Measurements from ENCODE around the gene CFTR. TPM values are rescaled to one million over a fixed set of nuclear protein-coding genes. Genes with fewer than 3 reads are reported as not detected.

CFTR gene
- total and polyA plus RNA-seq, 10 of the 15 experiments (the other 5 are each of a cell fraction or from before 2014, with no cell fraction given), result 0.02 to 2.3 (median 0.21) TPM; not detected in 1

- SMC1A ChIA-PET (ENCODE audit: uncharacterized antibody, unreplicated experiment), result interaction anchor here (1.1 to 1.4 kb wide), 2 partner anchors 15 to 16 kb away, joined by 4 to 5 read pairs; no protein-coding TSS in a partner anchor
- no peak for TF ChIP-seq RUNX3 (IDR thresholded peaks at IDR 0.05; ENCODE audit: low read length)
- 0 out of 2 replicates have a peak, but pooled peaks have one; percentile 24 for TF ChIP-seq CBX5 (IDR thresholded peaks at IDR 0.05; ENCODE audit: low read depth)
- Histone ChIP-seq H3K4me1 (ENCODE audit: control insufficient read depth, insufficient read depth, low read length) (peaks cover 4% of the 10 kb centered on the region; the same call in 1 of the 2 replicates), H3K4me2 (ENCODE audit: control insufficient read depth, insufficient read depth) (no peak overlapping the region), H3K27ac (ENCODE audit: control insufficient read depth, insufficient read depth) (no peak overlapping the region), H4K20me1 (ENCODE audit: control insufficient read depth, insufficient read depth) (no peaks in the 10 kb centered on the region), H3K9ac (ENCODE audit: control insufficient read depth, insufficient read depth, low read length) (no peak overlapping the region), H3K4me3 (no peak overlapping the region), H2AFZ (ENCODE audit: control insufficient read depth, low read depth, low read length) (no peak overlapping the region), H3K27me3 (replicated peaks in 1 of 2; ENCODE audit: control insufficient read depth in 2 of 2, insufficient read depth in 2 of 2, low read length in 1 of 2) (no peaks in the 10 kb centered on the region), H3K9me3 (replicated peaks; ENCODE audit: control insufficient read depth, insufficient read depth, low read length) (peaks cover 5% of the 10 kb centered on the region; the same call in 2 of the 3 replicates), H3K36me3 (ENCODE audit: control insufficient read depth in 2 of 2, insufficient read depth in 2 of 2, low read length in 1 of 2) (no peaks in the 10 kb centered on the region), H3K79me2 (ENCODE audit: control insufficient read depth, insufficient read depth, low read length) (no peaks in the 10 kb centered on the region)
- RAD21 ChIA-PET (ENCODE audit: unreplicated experiment), result no interaction called here
- intact Hi-C loops (cut with micrococcal nuclease; ENCODE audit: unreplicated experiment) (no loop called here), in situ Hi-C loops (cut with MboI) (no loop called here)
- FAIRE-seq, result no peak
- POLR2A ChIA-PET, result no interaction called here
- BruUV-seq (replicated peaks), result no TSS peak
- 66% methylated on average over 3 of the region's 3 CpGs for WGBS (ENCODE audit: insufficient coverage, insufficient replicate concordance, low lambda C conversion rate, missing lambda C conversion rate)
- ATAC-seq, result no peak
- DNase-seq (ENCODE audit: low read depth, low spot score), result no peak
- CTCF ChIA-PET, result no interaction called here
Observed at GRCh38 chr7:117631652-117632051, 151.8 kb downstream of the CFTR start.

DNA sequence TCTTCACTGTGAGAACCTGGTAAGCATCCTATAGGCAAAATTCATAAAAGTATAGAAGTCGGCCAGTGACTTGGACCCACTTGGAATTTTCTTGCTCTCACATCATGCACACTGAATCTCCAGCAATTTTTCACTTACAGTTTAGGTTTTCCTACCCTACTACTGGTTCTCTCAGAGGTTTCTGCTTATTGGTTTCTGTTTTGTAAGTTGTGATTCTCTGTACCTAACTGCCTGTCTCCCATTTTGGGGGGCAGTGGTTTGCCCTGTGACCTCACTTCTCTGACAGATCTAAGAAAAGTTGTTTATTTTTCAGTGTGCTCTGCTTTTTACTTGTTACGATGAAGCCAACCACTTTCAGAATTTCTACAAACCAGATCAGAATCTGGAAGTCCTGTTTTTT, 158.1 kb downstream of the CFTR start:
- Histone ChIP-seq H3K27ac (ENCODE audit: control insufficient read depth, insufficient read depth) (no peak overlapping the region), H2AFZ (ENCODE audit: control insufficient read depth, low read depth, low read length) (no peak overlapping the region), H3K4me1 (ENCODE audit: control insufficient read depth, insufficient read depth, low read length) (no peaks in the 10 kb centered on the region), H3K9ac (ENCODE audit: control insufficient read depth, insufficient read depth, low read length) (no peak overlapping the region), H3K36me3 (ENCODE audit: control insufficient read depth in 2 of 2, insufficient read depth in 2 of 2, low read length in 1 of 2) (no peaks in the 10 kb centered on the region), H3K4me2 (ENCODE audit: control insufficient read depth, insufficient read depth) (no peak overlapping the region), H3K27me3 (replicated peaks in 1 of 2; ENCODE audit: control insufficient read depth in 2 of 2, insufficient read depth in 2 of 2, low read length in 1 of 2) (no peaks in the 10 kb centered on the region), H3K4me3 (no peak overlapping the region), H4K20me1 (ENCODE audit: control insufficient read depth, insufficient read depth) (no peaks in the 10 kb centered on the region), H3K79me2 (ENCODE audit: control insufficient read depth, insufficient read depth, low read length) (no peaks in the 10 kb centered on the region), H3K9me3 (replicated peaks; ENCODE audit: control insufficient read depth, insufficient read depth, low read length) (no peaks in the 10 kb centered on the region)
- ChIA-PET SMC1A (ENCODE audit: uncharacterized antibody, unreplicated experiment) (interaction anchor here (0.9 to 1.4 kb wide), 2 partner anchors 23 to 45 kb away, joined by 3 to 4 read pairs; no protein-coding TSS in a partner anchor), POLR2A (no interaction called here), RAD21 (ENCODE audit: unreplicated experiment) (no interaction called here), CTCF (interaction anchor here (1.2 kb wide), 1 partner anchor 13 kb away, joined by 4 read pairs; no protein-coding TSS in a partner anchor)
- BruUV-seq (replicated peaks), result no TSS peak
- 54% methylated on average over 2 of the region's 2 CpGs for WGBS (ENCODE audit: insufficient coverage, insufficient replicate concordance, low lambda C conversion rate, missing lambda C conversion rate)
- ATAC-seq, result no peak; the same call in 2 of the 3 replicates
- intact Hi-C loops (cut with micrococcal nuclease; ENCODE audit: unreplicated experiment) (no loop called here), in situ Hi-C loops (cut with MboI) (no loop called here)
- TF ChIP-seq ZNF24 (IDR thresholded peaks at IDR 0.05) (no peak), KAT2A (conservative IDR thresholded peaks at IDR 0.05; ENCODE audit: control insufficient read depth, low read depth, low read length) (no peak)
- FAIRE-seq, result no peak
- no peak for DNase-seq (ENCODE audit: low read depth, low spot score)

All from GM12878 (cell line).